AG04449 (cell line): ENCODE results near the gene PDGFD.
A peak's percentile ranks its signal among the peaks of the same experiment; 100 is the strongest.

Experiments
- CTCF ChIA-PET: fragments of 350-600 bp; formaldehyde crosslinking; extraction: SDS; loops from one replicate; lab custom pipeline; 2021; ENCODE audit warnings: antibody characterized with exemption; lab: Yijun Ruan, JAX
- POLR2A ChIA-PET: fragments of 400-600, 350-600 bp; formaldehyde crosslinking; extraction: SDS; loops from one replicate; lab custom pipeline; 2020; ENCODE audit warnings: antibody characterized with exemption, inconsistent platforms; lab: Yijun Ruan, JAX
- DNase-seq: peaks from one replicate; pipeline ENCODE4 v3.0.0-alpha.2; 2010; ENCODE audit warnings: low read depth, low spot score
- H3K4me3 ChIP-seq: 2 replicates; pipeline ENCODE4 v1.5.1; 2011; ENCODE audit warnings: low read depth, mild to moderate bottlenecking, control low read depth, low read length
- TF ChIP-seq, protein P1 (sequence below): IDR thresholded peaks from one replicate; pipeline ENCODE4 v1.5.1; 2011; ENCODE audit warnings: mild to moderate bottlenecking, moderate library complexity, low read length, control low read depth, inconsistent platforms; ENCODE audit not compliant: insufficient read depth; ENCODE audit errors: missing control alignments

Gene PDGFD

DNA sequence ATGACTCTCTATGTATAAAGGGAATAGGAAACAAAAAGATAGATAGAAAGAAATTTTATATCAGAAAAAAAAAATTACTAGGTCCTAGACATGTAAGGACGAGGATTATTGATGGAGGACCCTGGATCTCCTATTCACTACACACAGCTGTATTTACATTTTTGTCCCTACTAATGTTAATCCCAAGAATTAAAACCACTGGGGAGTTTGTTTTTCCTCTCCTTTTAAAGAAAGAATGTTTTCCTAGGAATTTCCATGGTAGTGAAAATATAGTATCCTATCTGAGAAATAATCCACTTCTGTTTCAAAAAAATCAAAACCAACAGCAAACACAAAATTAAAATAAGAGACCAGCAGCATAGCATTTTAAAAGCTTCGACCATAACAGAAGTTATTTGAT lies 41.1 kb downstream of the PDGFD start:
- H3K4me3 ChIP-seq, result no peak overlapping the region
- TF ChIP-seq, protein P1, sequence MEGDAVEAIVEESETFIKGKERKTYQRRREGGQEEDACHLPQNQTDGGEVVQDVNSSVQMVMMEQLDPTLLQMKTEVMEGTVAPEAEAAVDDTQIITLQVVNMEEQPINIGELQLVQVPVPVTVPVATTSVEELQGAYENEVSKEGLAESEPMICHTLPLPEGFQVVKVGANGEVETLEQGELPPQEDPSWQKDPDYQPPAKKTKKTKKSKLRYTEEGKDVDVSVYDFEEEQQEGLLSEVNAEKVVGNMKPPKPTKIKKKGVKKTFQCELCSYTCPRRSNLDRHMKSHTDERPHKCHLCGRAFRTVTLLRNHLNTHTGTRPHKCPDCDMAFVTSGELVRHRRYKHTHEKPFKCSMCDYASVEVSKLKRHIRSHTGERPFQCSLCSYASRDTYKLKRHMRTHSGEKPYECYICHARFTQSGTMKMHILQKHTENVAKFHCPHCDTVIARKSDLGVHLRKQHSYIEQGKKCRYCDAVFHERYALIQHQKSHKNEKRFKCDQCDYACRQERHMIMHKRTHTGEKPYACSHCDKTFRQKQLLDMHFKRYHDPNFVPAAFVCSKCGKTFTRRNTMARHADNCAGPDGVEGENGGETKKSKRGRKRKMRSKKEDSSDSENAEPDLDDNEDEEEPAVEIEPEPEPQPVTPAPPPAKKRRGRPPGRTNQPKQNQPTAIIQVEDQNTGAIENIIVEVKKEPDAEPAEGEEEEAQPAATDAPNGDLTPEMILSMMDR, result no peak
- no peak for DNase-seq
- ChIA-PET POLR2A (no interaction called here), CTCF (no interaction called here)

DNA sequence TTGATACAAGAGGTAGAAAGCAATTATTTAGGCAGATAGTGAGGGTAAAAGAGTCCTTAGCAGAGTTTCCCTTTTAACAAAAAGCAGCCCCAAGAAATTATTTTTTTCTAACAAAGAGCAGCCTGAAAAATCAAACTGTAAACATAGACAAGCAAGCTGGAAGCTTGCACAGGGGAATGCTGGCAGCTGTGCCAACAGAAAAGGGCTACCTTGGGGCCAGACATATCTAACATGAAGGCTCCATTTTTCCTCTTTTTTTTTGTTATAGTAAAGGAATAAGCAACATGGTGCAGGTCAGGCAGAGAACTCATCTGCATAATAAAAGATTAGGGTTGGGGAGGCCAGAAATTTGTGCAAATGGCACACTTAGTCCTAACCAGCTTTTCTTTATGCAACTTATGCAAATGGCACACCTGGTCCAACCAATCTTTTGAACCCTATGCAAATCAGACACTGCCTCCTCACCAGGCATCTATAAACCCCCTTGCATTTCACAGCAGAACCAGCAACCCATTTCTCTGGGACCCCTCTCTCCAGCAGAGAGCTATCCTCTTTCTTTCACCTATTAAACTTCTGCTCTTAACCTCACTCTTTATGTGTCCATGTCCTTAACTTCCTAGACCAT lies 41.8 kb downstream of the PDGFD start:
- TF ChIP-seq, protein P1, result no peak
- POLR2A ChIA-PET, result no interaction called here
- CTCF ChIA-PET, result interaction anchor here (1.0 kb wide), 1 partner anchor 15 kb away, joined by 3 read pairs; no protein-coding TSS in a partner anchor
- H3K4me3 ChIP-seq, result no peak overlapping the region
- no peak for DNase-seq

DNA sequence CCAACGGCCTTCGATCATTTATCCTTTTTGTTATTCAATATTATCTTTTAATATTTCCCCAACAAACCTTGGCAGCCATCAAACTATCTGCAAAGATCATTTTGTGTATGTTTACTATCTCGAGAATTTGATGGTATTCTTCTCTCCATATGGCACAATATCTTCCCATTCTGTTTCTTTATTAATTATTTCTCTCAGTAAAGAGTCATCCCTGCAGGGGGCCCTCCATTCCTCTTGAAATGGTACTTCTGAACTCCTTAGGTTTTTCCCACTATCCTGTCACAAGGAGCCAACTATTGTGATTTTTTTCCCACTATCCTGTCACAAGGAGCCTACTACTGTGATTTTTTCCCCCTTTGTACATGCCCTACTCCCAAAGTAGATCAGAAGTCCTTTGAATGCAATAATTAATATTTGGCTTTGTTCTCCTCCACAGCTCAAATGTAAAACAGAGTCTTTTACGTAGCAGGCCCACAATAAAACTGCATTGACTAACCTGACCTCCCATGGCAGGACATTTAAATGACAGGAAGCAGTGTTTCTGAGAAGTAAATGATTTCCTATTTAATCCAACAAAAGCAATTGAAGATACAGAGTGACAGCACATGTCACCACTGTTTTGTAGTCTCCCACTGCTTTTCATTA lies 43.3 kb downstream of the PDGFD start:
- H3K4me3 ChIP-seq, result no peak overlapping the region
- TF ChIP-seq, protein P1, result no peak
- POLR2A ChIA-PET, result no interaction called here
- CTCF ChIA-PET, result no interaction called here
- DNase-seq, result no peak

DNA sequence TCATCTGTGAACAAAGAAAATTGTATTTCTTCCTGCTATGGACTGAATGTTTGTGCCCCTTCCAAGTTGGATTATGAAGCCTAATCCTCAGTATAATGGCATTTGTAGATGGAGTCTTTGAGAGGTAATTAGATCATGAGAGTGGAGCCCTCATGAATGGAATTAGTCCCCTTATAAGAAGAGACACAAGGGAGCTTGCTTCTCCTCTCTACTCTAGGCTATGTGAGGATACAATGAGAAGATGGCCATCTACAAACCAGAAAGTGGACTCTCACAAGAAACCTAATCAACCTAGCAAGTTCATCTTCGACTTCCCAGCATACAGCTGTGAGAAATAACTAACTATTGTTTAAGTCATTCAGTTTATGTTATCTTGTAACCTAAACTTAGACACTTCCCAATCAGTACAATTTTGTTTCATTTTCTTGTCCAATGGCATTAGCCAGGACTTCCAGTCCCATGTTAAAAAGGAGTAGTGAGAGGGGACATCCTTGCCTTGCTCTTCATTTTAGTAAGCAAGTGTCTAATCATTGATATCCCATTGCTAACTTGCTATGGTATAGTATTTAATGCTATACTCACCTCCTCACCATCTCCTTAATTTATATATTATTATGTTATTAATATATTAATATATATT lies 45.7 kb downstream of the PDGFD start:
- ChIA-PET POLR2A (no interaction called here), CTCF (no interaction called here)
- H3K4me3 ChIP-seq, result no peak overlapping the region
- DNase-seq, result no peak
- TF ChIP-seq, protein P1, result no peak

- DNase-seq, result no peak
- ChIA-PET CTCF (no interaction called here), POLR2A (no interaction called here)
- TF ChIP-seq, protein P1, result no peak
- H3K4me3 ChIP-seq, result no peak overlapping the region
Measured at GRCh38 chr11:104113541-104113940, 50.4 kb downstream of the PDGFD start.

DNA sequence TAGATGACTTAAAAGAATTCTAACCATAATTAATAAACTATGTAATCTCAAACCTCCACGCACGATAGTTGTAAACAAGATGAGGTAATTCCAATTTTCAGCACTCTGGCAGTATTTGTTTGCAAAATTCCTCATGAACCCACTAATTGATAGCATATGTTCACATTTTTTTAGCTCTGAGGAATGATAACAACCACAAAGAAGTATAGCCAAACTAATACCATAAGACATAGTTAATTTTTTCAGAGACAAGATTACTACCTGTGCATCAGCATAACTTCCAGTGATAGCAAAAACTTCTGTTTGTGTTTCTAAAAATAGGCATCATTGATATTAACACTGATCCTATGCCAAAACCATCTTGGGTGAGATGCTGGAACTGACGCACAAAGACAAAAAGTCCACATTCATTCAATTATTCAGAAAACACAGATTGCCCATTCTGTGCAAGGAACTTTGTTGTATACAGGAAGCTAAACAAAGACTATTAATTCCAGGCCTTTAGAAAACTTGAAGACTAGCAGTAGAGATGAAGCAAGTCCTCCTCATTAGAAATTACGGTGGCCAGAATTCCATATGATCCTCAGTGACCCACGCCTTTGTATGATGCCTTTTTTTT lies 57.7 kb downstream of the PDGFD start:
- TF ChIP-seq, protein P1, result no peak
- CTCF ChIA-PET, result interaction anchor here (1.0 kb wide), 1 partner anchor 15 kb away, joined by 3 read pairs; no protein-coding TSS in a partner anchor

More for the DNA sequence above, 57.7 kb downstream of the PDGFD start:
- POLR2A ChIA-PET, result no interaction called here
- no peak overlapping the region for H3K4me3 ChIP-seq
- peak; percentile 33 for DNase-seq
